ENCODE measurements around the gene RACK1. TPM values are rescaled to one million over a fixed set of nuclear protein-coding genes. Genes with fewer than 3 reads are reported as not detected.

RACK1 gene
- total and polyA plus RNA-seq, 8 donors = 814 to 3,034 (median 2,078) TPM

DNA sequence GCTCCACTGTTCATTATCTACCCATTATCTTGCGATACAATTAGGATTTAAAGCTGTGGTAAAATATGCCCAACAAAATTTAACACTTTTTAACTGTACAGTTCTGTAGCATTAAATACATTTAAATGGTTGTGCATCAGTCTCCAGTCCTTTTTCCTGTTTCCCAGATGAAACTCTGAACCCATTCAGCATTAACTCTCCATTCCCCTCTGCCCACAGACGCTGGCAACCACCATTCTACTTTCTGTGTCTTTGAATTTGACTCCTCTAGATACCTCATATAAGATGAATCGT lies 35.8 kb downstream of the RACK1 start:
- 40 to 44% (median 42%) methylated on average over 3 of the region's 3 CpGs for WGBS, 5 donors

DNA sequence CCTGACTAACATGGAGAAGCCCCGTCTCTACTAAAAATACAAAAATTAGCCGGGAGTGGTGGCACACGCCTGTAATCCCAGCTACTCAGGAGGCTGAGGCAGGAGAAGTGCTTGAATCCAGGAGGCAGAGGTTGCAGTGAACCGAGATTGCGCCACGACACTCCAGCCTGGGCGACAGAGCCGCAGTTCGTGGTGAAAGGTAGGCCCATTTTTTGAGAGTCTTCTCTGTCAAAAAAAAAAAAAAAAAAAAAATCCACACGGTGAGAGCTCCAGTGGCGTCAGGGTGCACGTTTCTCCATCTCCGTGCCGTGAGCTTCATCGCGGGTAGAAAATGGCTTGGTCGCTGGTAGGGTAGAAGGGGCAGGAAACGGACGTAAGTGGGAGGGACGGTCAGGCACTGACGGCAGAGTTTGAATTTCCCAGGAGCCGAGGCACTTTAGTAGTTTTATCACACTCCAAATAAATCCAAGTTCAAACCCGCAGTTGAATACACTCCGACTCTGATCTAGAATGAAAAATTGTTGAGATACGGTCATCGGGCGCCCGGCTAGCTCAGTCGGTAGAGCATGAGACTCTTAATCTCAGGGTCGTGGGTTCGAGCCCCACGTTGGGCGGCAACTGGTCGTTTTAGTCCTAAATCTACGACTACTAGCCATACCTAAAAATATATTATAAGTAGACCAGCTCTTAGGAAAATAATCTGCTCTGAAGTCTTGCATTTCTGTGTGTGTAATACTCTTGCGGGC lies 36.3 kb downstream of the RACK1 start:
- peak overlapping the region; percentile 61 to 90 (median 75) for H3K27ac ChIP-seq
- intact Hi-C loops (cut with DNase I; ENCODE audit: low total_unique reads) = no loop called here
- peak overlapping the region; percentile 63 to 77 (median 70) for H3K4me3 ChIP-seq
- H3K36me3 ChIP-seq = no peaks in the 10 kb centered on the region
- H3K9me3 ChIP-seq = no peaks in the 10 kb centered on the region
- H3K4me1 ChIP-seq = peaks cover 25 to 55% (median 38%) of the 10 kb centered on the region in 4 donors
- TF ChIP-seq, protein P1, sequence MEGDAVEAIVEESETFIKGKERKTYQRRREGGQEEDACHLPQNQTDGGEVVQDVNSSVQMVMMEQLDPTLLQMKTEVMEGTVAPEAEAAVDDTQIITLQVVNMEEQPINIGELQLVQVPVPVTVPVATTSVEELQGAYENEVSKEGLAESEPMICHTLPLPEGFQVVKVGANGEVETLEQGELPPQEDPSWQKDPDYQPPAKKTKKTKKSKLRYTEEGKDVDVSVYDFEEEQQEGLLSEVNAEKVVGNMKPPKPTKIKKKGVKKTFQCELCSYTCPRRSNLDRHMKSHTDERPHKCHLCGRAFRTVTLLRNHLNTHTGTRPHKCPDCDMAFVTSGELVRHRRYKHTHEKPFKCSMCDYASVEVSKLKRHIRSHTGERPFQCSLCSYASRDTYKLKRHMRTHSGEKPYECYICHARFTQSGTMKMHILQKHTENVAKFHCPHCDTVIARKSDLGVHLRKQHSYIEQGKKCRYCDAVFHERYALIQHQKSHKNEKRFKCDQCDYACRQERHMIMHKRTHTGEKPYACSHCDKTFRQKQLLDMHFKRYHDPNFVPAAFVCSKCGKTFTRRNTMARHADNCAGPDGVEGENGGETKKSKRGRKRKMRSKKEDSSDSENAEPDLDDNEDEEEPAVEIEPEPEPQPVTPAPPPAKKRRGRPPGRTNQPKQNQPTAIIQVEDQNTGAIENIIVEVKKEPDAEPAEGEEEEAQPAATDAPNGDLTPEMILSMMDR (IDR thresholded peaks at IDR 0.05) = no peak
- TF ChIP-seq POLR2AphosphoS5 (IDR thresholded peaks at IDR 0.05) = peak in 2 of 3 donors; percentile 4 to 18
- WGBS, 5 donors = 1 to 3% (median 1%) methylated on average over 36 of the region's 36 CpGs
- peaks cover 0 to 30% (median 10%) of the 10 kb centered on the region in 3 donors for H3K27me3 ChIP-seq
- DNase-seq = peak; percentile 76 to 87

More for the DNA sequence above, 35.8 kb downstream of the RACK1 start:
- H3K36me3 ChIP-seq = no peaks in the 10 kb centered on the region
- intact Hi-C loops (cut with DNase I; ENCODE audit: low total_unique reads) = no loop called here
- H3K4me1 ChIP-seq = peaks cover 25 to 52% (median 38%) of the 10 kb centered on the region in 4 donors
- peaks cover 0 to 30% (median 10%) of the 10 kb centered on the region in 3 donors for H3K27me3 ChIP-seq
- peak overlapping the region in 4 of 5 donors; percentile 70 to 90 (median 81) for H3K27ac ChIP-seq
- no peak for TF ChIP-seq POLR2AphosphoS5 (IDR thresholded peaks at IDR 0.05)
- no peak for TF ChIP-seq POLR2A (IDR thresholded peaks at IDR 0.05)
- no peak for TF ChIP-seq EP300 (IDR thresholded peaks at IDR 0.05)
- TF ChIP-seq, protein P1 (IDR thresholded peaks at IDR 0.05) = no peak
- H3K4me3 ChIP-seq = peak overlapping the region in 1 of 4 donors; percentile 64
- H3K9me3 ChIP-seq = no peaks in the 10 kb centered on the region
- no peak for DNase-seq

DNA sequence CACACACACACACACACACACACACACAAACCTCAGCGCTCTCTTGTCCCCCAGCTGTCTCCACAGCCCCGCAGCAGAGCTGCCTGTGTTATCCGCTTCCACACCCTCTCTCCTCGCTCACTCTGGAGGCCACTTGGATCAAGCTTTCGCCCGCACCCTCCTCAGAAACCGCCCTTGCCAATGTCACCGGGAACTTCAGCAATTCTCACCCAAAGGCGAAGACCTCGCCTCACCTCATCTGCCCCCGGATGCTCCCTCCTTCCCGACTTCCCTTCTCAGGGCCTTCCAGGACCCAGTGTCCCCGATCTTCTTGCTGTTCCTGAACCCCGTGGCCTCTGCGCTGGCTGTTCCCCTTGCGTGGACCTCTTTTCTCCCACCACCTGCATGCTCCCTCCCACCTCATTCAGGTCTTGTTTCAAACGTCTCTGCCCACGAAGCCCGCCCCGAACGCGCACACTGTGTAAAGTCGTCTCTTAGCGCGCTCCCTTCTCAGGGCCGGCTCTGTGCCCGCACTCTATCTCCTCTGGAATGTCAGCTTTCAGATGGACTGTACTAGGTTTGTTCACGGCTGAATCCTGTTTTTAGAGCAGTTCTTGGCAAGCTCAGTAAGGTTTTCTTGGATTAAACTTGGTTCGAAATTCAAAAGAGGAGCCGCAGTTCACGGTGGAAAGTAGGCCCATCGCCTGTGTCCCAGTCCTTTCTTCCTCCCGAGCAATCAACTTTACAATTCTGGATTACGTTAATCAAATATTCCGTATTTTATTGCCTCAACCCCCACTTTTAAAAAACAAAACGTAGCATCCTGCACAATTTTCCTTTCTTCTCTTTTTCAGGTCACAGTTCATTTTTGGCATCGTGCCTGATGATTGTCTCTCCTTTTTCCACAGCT lies 37.7 kb downstream of the RACK1 start:
- Histone ChIP-seq H3K27me3 (peaks cover 0 to 30% (median 10%) of the 10 kb centered on the region in 3 donors), H3K9me3 (no peaks in the 10 kb centered on the region), H3K36me3 (no peaks in the 10 kb centered on the region), H3K4me3 (peak overlapping the region; percentile 63 to 77 (median 70)), H3K27ac (peak overlapping the region in 4 of 5 donors; percentile 70 to 90 (median 81)), H3K4me1 (peaks cover 25 to 55% (median 38%) of the 10 kb centered on the region in 4 donors)
- peak in 1 of 2 donors; percentile 60 for DNase-seq
- intact Hi-C loops (cut with DNase I; ENCODE audit: low total_unique reads) = no loop called here
- TF ChIP-seq POLR2A (IDR thresholded peaks at IDR 0.05) (no peak), EP300 (IDR thresholded peaks at IDR 0.05) (no peak), POLR2AphosphoS5 (IDR thresholded peaks at IDR 0.05) (no peak)
- TF ChIP-seq, protein P1 (IDR thresholded peaks at IDR 0.05) = no peak
- 8 to 18% (median 9%) methylated on average over 37 of the region's 37 CpGs for WGBS, 5 donors
